HAP-1 (cell line): ENCODE results near the gene NRROS.
"Not testable (repeated sequence)": the region's sequence is repeated elsewhere in the genome, so short reads cannot be mapped to it uniquely, and the experiment has no call there.

Experiments
- DNase-seq, 2 experiments: peaks; one replicate each; pipeline ENCODE4 v3.0.0-alpha.2; 2016 to 2020; ENCODE audit warnings: low spot score in 2 of 2
- H3K27me3 ChIP-seq: fragments of 250-450 bp; sonication (Bioruptor Pico); 2 replicates; pipeline ENCODE4 v1.5.1; 2020; ENCODE audit warnings: low read depth, mild to moderate bottlenecking, moderate library complexity
- H3K36me3 ChIP-seq: fragments of 250-450 bp; sonication (Bioruptor Pico); replicated peaks from 2 replicates; pipeline ENCODE4 v1.5.1; 2020; ENCODE audit warnings: mild to moderate bottlenecking
- H3K4me1 ChIP-seq: fragments of 250-450 bp; sonication (Bioruptor Pico); 2 replicates; pipeline ENCODE4 v1.5.1; 2020; ENCODE audit warnings: mild to moderate bottlenecking
- H3K4me3 ChIP-seq: fragments of 250-450 bp; sonication (Bioruptor Pico); 2 replicates; pipeline ENCODE4 v1.5.1; 2020; ENCODE audit warnings: mild to moderate bottlenecking, moderate library complexity
- H3K9me3 ChIP-seq: fragments of 250-450 bp; sonication (Bioruptor Pico); 2 replicates; pipeline ENCODE4 v1.5.1; 2020; ENCODE audit warnings: mild to moderate bottlenecking, moderate library complexity
- in situ Hi-C: fragments of 300-500 bp; cut with MboI; formaldehyde crosslinking; loops from 3 replicates; pipeline ENCODE4 v1.14.3; 2020; ENCODE audit warnings: low sequenced_read_pairs, inconsistent platforms, mixed read lengths

Gene NRROS

GRCh38 chr3:196615234-196615633 lies 24.3 kb upstream of the NRROS start:
- H3K4me3 ChIP-seq: not testable (repeated sequence)

GRCh38 chr3:196617256-196617655 lies 22.2 kb upstream of the NRROS start:
- peak in 1 of 2 experiments; percentile 32 for DNase-seq
- no peak overlapping the region for H3K4me3 ChIP-seq
- H3K36me3 ChIP-seq: no peaks in the 10 kb centered on the region
- in situ Hi-C loops: no loop called here
- no peaks in the 10 kb centered on the region for H3K27me3 ChIP-seq
- no peaks in the 10 kb centered on the region for H3K9me3 ChIP-seq
- peaks cover 10% of the 10 kb centered on the region for H3K4me1 ChIP-seq

More at GRCh38 chr3:196615234-196615633, 24.3 kb upstream of the NRROS start:
- H3K36me3 ChIP-seq, H3K9me3 ChIP-seq, in situ Hi-C loops, H3K27me3 ChIP-seq, DNase-seq: not testable (repeated sequence)
- H3K4me1 ChIP-seq: peaks cover 10% of the 10 kb centered on the region

- no peak for DNase-seq
- in situ Hi-C loops: no loop called here
- Histone ChIP-seq H3K27me3 (no peaks in the 10 kb centered on the region), H3K4me3 (no peak overlapping the region), H3K4me1 (peaks cover 10% of the 10 kb centered on the region), H3K9me3 (no peaks in the 10 kb centered on the region), H3K36me3 (no peaks in the 10 kb centered on the region)
Observed at GRCh38 chr3:196619223-196619622, 20.3 kb upstream of the NRROS start.

GRCh38 chr3:196619627-196620026 lies 19.9 kb upstream of the NRROS start:
- DNase-seq, H3K4me3 ChIP-seq, H3K36me3 ChIP-seq, in situ Hi-C loops, H3K27me3 ChIP-seq, H3K9me3 ChIP-seq: not testable (repeated sequence)
- H3K4me1 ChIP-seq: peaks cover 10% of the 10 kb centered on the region

- in situ Hi-C loops: no loop called here
Observed at GRCh38 chr3:196620161-196620604, 19.3 kb upstream of the NRROS start.

GRCh38 chr3:196620684-196621083 lies 18.8 kb upstream of the NRROS start:
- DNase-seq: no peak
- no peaks in the 10 kb centered on the region for H3K27me3 ChIP-seq
- no peaks in the 10 kb centered on the region for H3K9me3 ChIP-seq
- in situ Hi-C loops: no loop called here
- H3K36me3 ChIP-seq: no peaks in the 10 kb centered on the region
- H3K4me1 ChIP-seq: peaks cover 10% of the 10 kb centered on the region
- H3K4me3 ChIP-seq: no peak overlapping the region

More at GRCh38 chr3:196620161-196620604, 19.3 kb upstream of the NRROS start:
- Histone ChIP-seq H3K4me1 (peaks cover 10% of the 10 kb centered on the region), H3K9me3 (no peaks in the 10 kb centered on the region), H3K36me3 (no peaks in the 10 kb centered on the region), H3K4me3 (no peak overlapping the region), H3K27me3 (no peaks in the 10 kb centered on the region)
- no peak for DNase-seq

GRCh38 chr3:196621611-196622010 lies 17.9 kb upstream of the NRROS start:
- Histone ChIP-seq H3K36me3 (no peaks in the 10 kb centered on the region), H3K9me3 (no peaks in the 10 kb centered on the region), H3K27me3 (no peaks in the 10 kb centered on the region), H3K4me1 (peaks cover 10% of the 10 kb centered on the region), H3K4me3 (no peak overlapping the region)
- in situ Hi-C loops: no loop called here
- no peak for DNase-seq

- no peak for DNase-seq
- H3K27me3 ChIP-seq: no peaks in the 10 kb centered on the region
- in situ Hi-C loops: no loop called here
- peaks cover 7% of the 10 kb centered on the region for H3K4me1 ChIP-seq
- H3K4me3 ChIP-seq: no peak overlapping the region
- no peaks in the 10 kb centered on the region for H3K9me3 ChIP-seq
- no peaks in the 10 kb centered on the region for H3K36me3 ChIP-seq
Observed at GRCh38 chr3:196624067-196624790, 15.3 kb upstream of the NRROS start.

GRCh38 chr3:196624907-196625306 lies 14.6 kb upstream of the NRROS start:
- Histone ChIP-seq H3K36me3 (no peaks in the 10 kb centered on the region), H3K27me3 (no peaks in the 10 kb centered on the region), H3K9me3 (no peaks in the 10 kb centered on the region), H3K4me1 (peaks cover 2% of the 10 kb centered on the region), H3K4me3 (no peak overlapping the region)
- DNase-seq: no peak
- in situ Hi-C loops: no loop called here

- in situ Hi-C loops: no loop called here
- no peak overlapping the region for H3K4me3 ChIP-seq
- DNase-seq: no peak
- no peaks in the 10 kb centered on the region for H3K4me1 ChIP-seq
- H3K36me3 ChIP-seq: no peaks in the 10 kb centered on the region
- H3K27me3 ChIP-seq: no peaks in the 10 kb centered on the region
- H3K9me3 ChIP-seq: no peaks in the 10 kb centered on the region
Observed at GRCh38 chr3:196625331-196625730, 14.2 kb upstream of the NRROS start.

- Histone ChIP-seq H3K9me3 (no peaks in the 10 kb centered on the region), H3K4me1 (peaks cover 7% of the 10 kb centered on the region), H3K4me3 (no peak overlapping the region), H3K36me3 (no peaks in the 10 kb centered on the region), H3K27me3 (no peaks in the 10 kb centered on the region)
- DNase-seq: no peak
- in situ Hi-C loops: no loop called here
Observed at GRCh38 chr3:196627918-196628231, 11.6 kb upstream of the NRROS start.

- in situ Hi-C loops: no loop called here
- peaks cover 10% of the 10 kb centered on the region for H3K4me1 ChIP-seq
Observed at GRCh38 chr3:196629228-196629627, 10.3 kb upstream of the NRROS start.

GRCh38 chr3:196631682-196632045 lies 7.8 kb upstream of the NRROS start:
- no peak for DNase-seq
- peak overlapping the region; percentile 51 for H3K4me3 ChIP-seq
- in situ Hi-C loops: no loop called here
- H3K36me3 ChIP-seq: no peaks in the 10 kb centered on the region
- no peaks in the 10 kb centered on the region for H3K27me3 ChIP-seq
- no peaks in the 10 kb centered on the region for H3K9me3 ChIP-seq
- H3K4me1 ChIP-seq: peaks cover 10% of the 10 kb centered on the region

More at GRCh38 chr3:196629228-196629627, 10.3 kb upstream of the NRROS start:
- no peak for DNase-seq
- Histone ChIP-seq H3K9me3 (no peaks in the 10 kb centered on the region), H3K4me3 (no peak overlapping the region), H3K27me3 (no peaks in the 10 kb centered on the region), H3K36me3 (no peaks in the 10 kb centered on the region)

GRCh38 chr3:196632046-196632751 lies 7.3 kb upstream of the NRROS start:
- in situ Hi-C loops: no loop called here
- DNase-seq: peak; percentile 78 to 89
- Histone ChIP-seq H3K4me3 (peak overlapping the region; percentile 51), H3K4me1 (peaks cover 10% of the 10 kb centered on the region), H3K9me3 (no peaks in the 10 kb centered on the region), H3K27me3 (no peaks in the 10 kb centered on the region), H3K36me3 (no peaks in the 10 kb centered on the region)
